ENCODE results near the gene GRM8. TPM values are rescaled to one million over a fixed set of nuclear protein-coding genes. Genes with fewer than 3 reads are reported as not detected.

GRM8 gene
- total RNA-seq, 4 donors from 2014 or later, result 0.57 TPM; not detected in 3

DNA sequence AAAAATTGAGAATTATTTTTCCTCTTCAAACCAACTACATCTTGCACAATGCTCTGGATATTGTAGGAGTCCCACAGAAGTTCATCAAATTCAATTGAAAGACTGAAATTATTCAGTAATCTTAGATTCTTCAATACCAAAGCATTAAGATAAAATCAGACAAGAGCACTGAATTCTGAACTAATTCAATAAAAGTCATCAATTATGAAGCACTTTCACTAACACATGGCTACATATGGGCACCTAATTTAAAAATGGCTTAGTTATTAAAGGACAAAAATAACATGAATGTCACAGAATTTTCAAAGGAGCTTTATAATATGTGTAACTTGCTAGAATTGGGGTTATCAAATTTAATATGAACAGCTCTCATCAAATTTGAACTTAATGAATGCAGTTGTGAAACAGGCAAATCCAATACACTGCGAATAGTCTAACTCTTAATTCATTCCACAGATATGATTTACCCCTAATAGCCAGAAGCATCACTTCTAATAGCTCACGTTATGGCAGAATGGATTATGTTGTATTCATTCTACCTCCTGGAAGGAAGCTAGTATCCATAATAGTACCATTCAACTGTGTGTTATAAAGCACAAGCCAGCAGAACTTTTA is 116.8 kb downstream of the GRM8 start:
- H3K27ac ChIP-seq, result no peak overlapping the region
- H3K4me1 ChIP-seq, result no peaks in the 10 kb centered on the region
- no peaks in the 10 kb centered on the region for H3K27me3 ChIP-seq
- H3K36me3 ChIP-seq, result no peaks in the 10 kb centered on the region
- no peak for DNase-seq
- no peaks in the 10 kb centered on the region for H3K9me3 ChIP-seq
- TF ChIP-seq, protein P1, sequence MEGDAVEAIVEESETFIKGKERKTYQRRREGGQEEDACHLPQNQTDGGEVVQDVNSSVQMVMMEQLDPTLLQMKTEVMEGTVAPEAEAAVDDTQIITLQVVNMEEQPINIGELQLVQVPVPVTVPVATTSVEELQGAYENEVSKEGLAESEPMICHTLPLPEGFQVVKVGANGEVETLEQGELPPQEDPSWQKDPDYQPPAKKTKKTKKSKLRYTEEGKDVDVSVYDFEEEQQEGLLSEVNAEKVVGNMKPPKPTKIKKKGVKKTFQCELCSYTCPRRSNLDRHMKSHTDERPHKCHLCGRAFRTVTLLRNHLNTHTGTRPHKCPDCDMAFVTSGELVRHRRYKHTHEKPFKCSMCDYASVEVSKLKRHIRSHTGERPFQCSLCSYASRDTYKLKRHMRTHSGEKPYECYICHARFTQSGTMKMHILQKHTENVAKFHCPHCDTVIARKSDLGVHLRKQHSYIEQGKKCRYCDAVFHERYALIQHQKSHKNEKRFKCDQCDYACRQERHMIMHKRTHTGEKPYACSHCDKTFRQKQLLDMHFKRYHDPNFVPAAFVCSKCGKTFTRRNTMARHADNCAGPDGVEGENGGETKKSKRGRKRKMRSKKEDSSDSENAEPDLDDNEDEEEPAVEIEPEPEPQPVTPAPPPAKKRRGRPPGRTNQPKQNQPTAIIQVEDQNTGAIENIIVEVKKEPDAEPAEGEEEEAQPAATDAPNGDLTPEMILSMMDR (IDR thresholded peaks at IDR 0.05), result no peak
- no peak for TF ChIP-seq POLR2A (IDR thresholded peaks at IDR 0.05)
- intact Hi-C loops (cut with DNase I), result no loop called here
- WGBS, 2 donors, result 70 to 86% methylated on average over 2 of the region's 2 CpGs
- H3K4me3 ChIP-seq, result no peak overlapping the region

DNA sequence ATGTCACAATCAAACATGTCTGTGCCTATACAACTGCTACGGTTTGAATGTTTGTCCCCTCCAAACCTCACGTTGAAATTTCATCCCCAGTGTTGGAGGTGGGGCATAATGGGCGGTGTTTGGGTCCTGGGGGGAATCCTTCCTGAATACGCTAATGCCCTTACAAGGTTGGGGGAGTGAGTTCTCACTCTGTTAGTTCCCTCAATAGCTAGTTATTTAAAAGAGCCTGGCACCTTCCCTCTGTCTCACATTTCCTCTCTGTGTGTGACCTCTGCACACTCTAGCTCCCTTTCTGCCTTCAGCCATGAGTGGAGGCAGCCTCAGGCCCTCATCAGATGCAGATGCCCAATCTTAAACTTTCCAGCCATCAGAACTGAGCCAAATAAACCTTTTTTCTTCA is 129.5 kb downstream of the GRM8 start:
- 38% methylated on average over 4 of the region's 4 CpGs for whole genome bisulfite sequencing, 2 donors
- Histone ChIP-seq H3K36me3 (no peaks in the 10 kb centered on the region), H3K27ac (no peak overlapping the region), H3K4me1 (no peaks in the 10 kb centered on the region), H3K4me3 (no peak overlapping the region), H3K27me3 (no peaks in the 10 kb centered on the region), H3K9me3 (no peaks in the 10 kb centered on the region)
- intact Hi-C loops (cut with DNase I), result no loop called here
- DNase-seq, result no peak
- no peak for TF ChIP-seq POLR2A (IDR thresholded peaks at IDR 0.05)
- TF ChIP-seq, protein P1 (IDR thresholded peaks at IDR 0.05), result no peak

DNA sequence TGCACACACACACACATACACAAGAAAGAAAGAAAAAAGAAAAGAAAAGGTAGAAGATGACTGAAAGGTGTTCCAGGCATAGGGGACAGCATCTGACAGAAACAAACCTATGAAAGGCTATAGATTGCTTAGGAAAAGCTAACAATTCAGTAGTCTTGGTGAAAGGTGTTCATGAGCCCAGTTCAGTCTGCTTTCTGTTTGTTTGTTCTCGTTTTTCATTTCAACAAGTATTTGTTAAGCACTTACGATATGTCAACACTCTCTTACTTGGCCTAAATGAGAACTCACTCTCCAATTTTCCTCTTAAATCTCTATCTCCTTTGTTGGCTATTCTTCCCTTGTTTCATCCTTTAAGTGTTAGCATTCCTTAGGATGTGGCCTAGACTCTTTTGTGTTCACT is 133.2 kb downstream of the GRM8 start:
- TF ChIP-seq, protein P1 (IDR thresholded peaks at IDR 0.05), result no peak
- TF ChIP-seq POLR2A (IDR thresholded peaks at IDR 0.05), result no peak
- Histone ChIP-seq H3K27ac (no peak overlapping the region), H3K4me1 (no peaks in the 10 kb centered on the region), H3K27me3 (no peaks in the 10 kb centered on the region), H3K36me3 (no peaks in the 10 kb centered on the region), H3K9me3 (no peaks in the 10 kb centered on the region), H3K4me3 (no peak overlapping the region)
- DNase-seq, result no peak
- WGBS, 2 donors, result 43 to 44% methylated on average over 2 of the region's 2 CpGs
- intact Hi-C loops (cut with DNase I), result no loop called here

DNA sequence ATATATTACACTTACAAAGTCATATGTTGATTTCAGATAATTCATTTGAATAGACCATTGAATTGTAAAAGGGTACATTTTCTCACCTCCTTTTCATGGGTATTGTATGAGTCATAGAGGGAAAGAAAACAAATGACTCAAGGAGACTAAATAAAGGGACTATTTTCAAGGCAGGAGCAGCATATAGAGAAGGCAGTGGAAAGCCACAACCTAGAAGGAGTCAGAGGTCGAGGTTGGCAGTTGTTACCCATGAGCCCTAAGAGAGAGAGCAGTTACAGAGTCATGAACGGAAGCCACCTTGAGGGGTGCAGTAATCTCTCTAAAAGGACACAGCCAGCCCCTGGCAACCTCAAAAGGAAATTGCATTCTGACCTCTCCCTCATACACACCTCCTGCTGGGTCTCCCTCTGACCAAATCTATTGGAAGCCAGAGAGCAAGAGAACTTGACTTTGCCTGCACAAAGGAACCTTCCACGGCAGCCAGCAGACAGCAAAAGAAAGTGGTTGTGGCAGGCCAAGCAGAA is 137.9 kb downstream of the GRM8 start:
- Histone ChIP-seq H3K9me3 (no peaks in the 10 kb centered on the region), H3K4me3 (no peak overlapping the region), H3K27ac (no peak overlapping the region), H3K27me3 (no peaks in the 10 kb centered on the region), H3K36me3 (no peaks in the 10 kb centered on the region), H3K4me1 (no peaks in the 10 kb centered on the region)
- TF ChIP-seq POLR2A (IDR thresholded peaks at IDR 0.05), result no peak
- TF ChIP-seq, protein P1 (IDR thresholded peaks at IDR 0.05), result no peak
- intact Hi-C loops (cut with DNase I), result no loop called here
- no peak for DNase-seq
- 35 to 43% methylated on average over 3 of the region's 3 CpGs for WGBS, 2 donors

DNA sequence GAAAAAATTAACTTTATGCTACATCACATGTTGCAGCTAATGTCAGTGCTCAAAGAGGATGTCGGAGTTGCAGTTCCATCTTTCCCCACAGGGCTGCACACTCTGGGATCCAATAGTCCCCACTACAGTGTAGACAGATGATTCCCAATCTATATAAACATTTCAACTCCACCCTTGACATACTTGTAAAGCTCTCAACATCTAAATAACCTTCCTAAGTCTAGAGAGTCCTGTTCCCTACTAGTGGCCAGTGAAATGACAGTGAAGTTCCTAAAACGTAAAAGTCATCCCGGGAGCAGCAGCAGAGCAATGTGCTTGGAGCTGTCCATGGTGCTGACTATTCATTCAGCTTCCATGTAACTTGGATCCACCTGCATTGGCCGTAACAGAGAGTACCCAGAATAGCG is 145.1 kb downstream of the GRM8 start:
- no peak for DNase-seq
- 20 to 23% methylated on average over 5 of the region's 5 CpGs for WGBS, 2 donors
- H3K27ac ChIP-seq, result no peak overlapping the region
- no peaks in the 10 kb centered on the region for H3K27me3 ChIP-seq
- intact Hi-C loops (cut with DNase I), result no loop called here
- no peaks in the 10 kb centered on the region for H3K4me1 ChIP-seq
- H3K36me3 ChIP-seq, result no peaks in the 10 kb centered on the region
- H3K9me3 ChIP-seq, result peaks cover 0 to 3% (median 2%) of the 10 kb centered on the region in 3 donors
- no peak overlapping the region for H3K4me3 ChIP-seq
- TF ChIP-seq, protein P1 (IDR thresholded peaks at IDR 0.05), result peak in 5 of 6 experiments; percentile 22 to 56 (median 35)
- TF ChIP-seq POLR2A (IDR thresholded peaks at IDR 0.05), result no peak
